ENCODE measurements around the gene SMCP. TPM values are rescaled to one million over a fixed set of nuclear protein-coding genes. Genes with fewer than 3 reads are reported as not detected.
A peak's percentile ranks its signal among the peaks of the same experiment; 100 is the strongest.

Gene SMCP
- total and polyA plus RNA-seq, 2 donors (not counting 1 experiment from before 2014, with no cell fraction given): 0.12 to 0.17 TPM

DNA sequence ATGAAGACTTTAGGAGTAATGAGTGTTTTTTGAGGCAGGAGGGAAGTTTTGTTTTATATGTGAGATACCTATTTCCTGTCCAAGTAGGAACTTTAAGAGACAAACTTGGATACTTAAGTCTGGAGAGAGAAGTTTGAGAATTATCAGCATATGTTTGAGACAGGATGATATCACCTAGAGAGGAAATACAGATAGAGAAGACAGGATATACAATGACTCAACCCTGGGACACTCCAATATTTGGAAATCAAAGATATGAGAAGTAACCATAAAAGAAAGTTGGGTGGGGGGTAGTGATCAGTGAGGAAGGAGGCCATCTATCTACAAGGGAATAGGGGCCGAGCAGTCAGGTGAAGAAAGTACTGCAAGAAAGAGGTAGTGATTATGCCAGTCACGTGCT, 11.8 kb upstream of the SMCP start:
- TF ChIP-seq, protein P1, sequence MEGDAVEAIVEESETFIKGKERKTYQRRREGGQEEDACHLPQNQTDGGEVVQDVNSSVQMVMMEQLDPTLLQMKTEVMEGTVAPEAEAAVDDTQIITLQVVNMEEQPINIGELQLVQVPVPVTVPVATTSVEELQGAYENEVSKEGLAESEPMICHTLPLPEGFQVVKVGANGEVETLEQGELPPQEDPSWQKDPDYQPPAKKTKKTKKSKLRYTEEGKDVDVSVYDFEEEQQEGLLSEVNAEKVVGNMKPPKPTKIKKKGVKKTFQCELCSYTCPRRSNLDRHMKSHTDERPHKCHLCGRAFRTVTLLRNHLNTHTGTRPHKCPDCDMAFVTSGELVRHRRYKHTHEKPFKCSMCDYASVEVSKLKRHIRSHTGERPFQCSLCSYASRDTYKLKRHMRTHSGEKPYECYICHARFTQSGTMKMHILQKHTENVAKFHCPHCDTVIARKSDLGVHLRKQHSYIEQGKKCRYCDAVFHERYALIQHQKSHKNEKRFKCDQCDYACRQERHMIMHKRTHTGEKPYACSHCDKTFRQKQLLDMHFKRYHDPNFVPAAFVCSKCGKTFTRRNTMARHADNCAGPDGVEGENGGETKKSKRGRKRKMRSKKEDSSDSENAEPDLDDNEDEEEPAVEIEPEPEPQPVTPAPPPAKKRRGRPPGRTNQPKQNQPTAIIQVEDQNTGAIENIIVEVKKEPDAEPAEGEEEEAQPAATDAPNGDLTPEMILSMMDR (conservative IDR thresholded peaks at IDR 0.05 in 1 of 2, IDR thresholded peaks at IDR 0.05 in 1 of 2; ENCODE audit: low read depth in 1 of 2, low read length in 2 of 2): no peak
- no peak for TF ChIP-seq EZH2 (IDR thresholded peaks at IDR 0.05; ENCODE audit: low read length, missing control alignments)
- no peak for DNase-seq (ENCODE audit: low read depth in 2 of 2)

DNA sequence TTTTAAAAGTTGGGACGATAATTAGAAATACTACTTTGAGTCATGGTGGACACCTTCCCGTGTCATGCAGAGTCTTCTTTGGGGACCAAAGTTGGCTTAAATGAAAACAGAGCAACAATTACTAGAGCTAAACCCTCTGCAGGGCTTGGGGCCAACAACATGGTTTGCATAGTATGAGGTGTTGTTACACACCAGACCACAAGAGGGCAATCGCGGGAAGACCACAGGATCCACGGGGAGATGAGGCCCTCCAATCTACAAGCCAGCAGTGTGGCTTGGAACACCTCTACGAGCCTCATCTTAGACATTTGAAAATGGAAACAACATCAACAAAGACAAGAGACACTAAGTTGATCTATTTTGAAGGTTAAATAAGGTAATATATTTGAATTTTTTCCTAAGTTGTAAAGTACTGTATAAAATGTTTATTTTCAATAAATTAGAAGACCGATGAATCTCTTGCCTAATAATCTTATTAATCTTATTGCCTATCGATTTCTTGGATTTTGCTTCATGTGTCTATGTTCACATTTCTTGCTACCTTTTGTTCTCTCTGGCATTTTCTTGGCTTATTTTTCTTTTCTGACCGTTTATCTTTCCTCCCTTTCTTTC, 8.2 kb upstream of the SMCP start:
- Histone ChIP-seq H3K9me3 (ENCODE audit: control insufficient read depth, insufficient read depth, low read depth, low read length) (no peaks in the 10 kb centered on the region), H3K27ac (ENCODE audit: insufficient read depth, low read length) (no peak overlapping the region), H3K4me1 (ENCODE audit: control insufficient read depth, extremely low read depth, insufficient read depth, low read length) (peaks cover 2% of the 10 kb centered on the region), H3K4me2 (ENCODE audit: extremely low read depth, insufficient read depth, low read length) (no peak overlapping the region), H3K79me2 (ENCODE audit: control insufficient read depth, insufficient read depth, low read length) (no peaks in the 10 kb centered on the region), H3K27me3 (ENCODE audit: control insufficient read depth, insufficient read depth, low read length) (no peaks in the 10 kb centered on the region), H3K9ac (ENCODE audit: insufficient read depth, low read length) (no peak overlapping the region), H3K36me3 (ENCODE audit: control insufficient read depth, insufficient read depth, low read length) (no peaks in the 10 kb centered on the region), H4K20me1 (ENCODE audit: control insufficient read depth, extremely low read depth, insufficient read depth, low read length) (no peaks in the 10 kb centered on the region), H3K4me3 (replicated peaks in 1 of 4; ENCODE audit: control extremely low read depth in 1 of 4, insufficient read depth in 1 of 4, low read depth in 3 of 4, low read length in 4 of 4) (no peak overlapping the region), H2AFZ (ENCODE audit: low read length) (no peak overlapping the region)
- DNase-seq (ENCODE audit: low read depth in 2 of 2): peak; percentile 45 to 49
- no peak for TF ChIP-seq EZH2 (IDR thresholded peaks at IDR 0.05; ENCODE audit: low read length, missing control alignments)
- TF ChIP-seq, protein P1 (conservative IDR thresholded peaks at IDR 0.05 in 1 of 2, IDR thresholded peaks at IDR 0.05 in 1 of 2; ENCODE audit: low read depth in 1 of 2, low read length in 2 of 2): peak; percentile 67 to 82

More for the DNA sequence above, 11.8 kb upstream of the SMCP start:
- Histone ChIP-seq H3K4me2 (ENCODE audit: extremely low read depth, insufficient read depth, low read length) (no peak overlapping the region), H4K20me1 (ENCODE audit: control insufficient read depth, extremely low read depth, insufficient read depth, low read length) (no peaks in the 10 kb centered on the region), H2AFZ (ENCODE audit: low read length) (no peak overlapping the region), H3K4me1 (ENCODE audit: control insufficient read depth, extremely low read depth, insufficient read depth, low read length) (no peaks in the 10 kb centered on the region), H3K4me3 (replicated peaks in 1 of 4; ENCODE audit: control extremely low read depth in 1 of 4, insufficient read depth in 1 of 4, low read depth in 3 of 4, low read length in 4 of 4) (no peak overlapping the region), H3K27me3 (ENCODE audit: control insufficient read depth, insufficient read depth, low read length) (no peaks in the 10 kb centered on the region), H3K27ac (ENCODE audit: insufficient read depth, low read length) (no peak overlapping the region), H3K79me2 (ENCODE audit: control insufficient read depth, insufficient read depth, low read length) (no peaks in the 10 kb centered on the region), H3K9ac (ENCODE audit: insufficient read depth, low read length) (no peak overlapping the region), H3K36me3 (ENCODE audit: control insufficient read depth, insufficient read depth, low read length) (no peaks in the 10 kb centered on the region), H3K9me3 (ENCODE audit: control insufficient read depth, insufficient read depth, low read depth, low read length) (no peaks in the 10 kb centered on the region)

DNA sequence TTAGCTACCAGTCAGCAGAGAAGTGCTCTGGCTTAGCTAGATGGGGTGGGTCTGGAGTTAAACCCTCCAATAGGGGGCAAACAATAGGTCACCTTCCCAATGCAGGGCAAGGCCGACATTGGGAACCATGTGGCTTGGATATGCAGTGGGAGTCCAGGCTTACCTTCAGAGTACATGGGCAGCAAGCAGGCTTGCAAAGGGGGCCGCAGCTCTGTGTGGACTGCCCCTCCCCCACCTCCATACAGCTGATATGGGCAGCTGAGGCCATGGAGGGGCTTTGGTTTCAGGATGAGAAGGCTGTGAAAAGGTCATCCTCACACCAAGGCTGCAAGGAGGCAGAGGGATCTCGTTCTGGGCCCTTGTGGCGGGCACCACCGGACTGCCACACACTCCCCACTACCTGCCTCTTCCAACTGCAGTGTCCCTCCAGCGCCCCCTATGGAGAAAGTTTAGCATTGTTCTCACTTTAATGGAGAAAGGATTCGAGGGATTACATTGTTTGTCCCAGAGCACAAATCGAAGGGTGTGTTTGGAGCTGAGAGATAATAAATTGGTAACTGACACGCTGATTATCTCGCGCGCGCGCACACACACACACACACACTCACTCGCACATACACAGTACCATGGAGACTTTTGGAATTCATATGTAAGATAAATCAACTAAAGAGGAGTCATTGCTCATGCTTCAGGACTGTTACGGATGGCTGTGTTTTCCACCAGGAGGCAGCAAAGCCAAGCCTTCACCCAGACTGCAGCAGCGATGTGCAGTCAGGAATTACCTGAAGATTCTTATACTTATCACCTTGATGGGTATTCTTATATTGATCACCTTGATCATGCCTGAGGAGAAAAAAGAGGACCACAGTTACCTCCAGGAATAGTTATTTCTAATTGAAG, 7.0 kb upstream of the SMCP start:
- Histone ChIP-seq H3K36me3 (ENCODE audit: control insufficient read depth, insufficient read depth, low read length) (no peaks in the 10 kb centered on the region), H3K9me3 (ENCODE audit: control insufficient read depth, insufficient read depth, low read depth, low read length) (no peaks in the 10 kb centered on the region), H3K4me2 (ENCODE audit: extremely low read depth, insufficient read depth, low read length) (no peak overlapping the region), H3K79me2 (ENCODE audit: control insufficient read depth, insufficient read depth, low read length) (no peaks in the 10 kb centered on the region), H3K9ac (ENCODE audit: insufficient read depth, low read length) (no peak overlapping the region), H3K4me3 (replicated peaks in 1 of 4; ENCODE audit: control extremely low read depth in 1 of 4, insufficient read depth in 1 of 4, low read depth in 3 of 4, low read length in 4 of 4) (no peak overlapping the region), H4K20me1 (ENCODE audit: control insufficient read depth, extremely low read depth, insufficient read depth, low read length) (no peaks in the 10 kb centered on the region), H3K4me1 (ENCODE audit: control insufficient read depth, extremely low read depth, insufficient read depth, low read length) (peaks cover 2% of the 10 kb centered on the region), H3K27me3 (ENCODE audit: control insufficient read depth, insufficient read depth, low read length) (no peaks in the 10 kb centered on the region), H3K27ac (ENCODE audit: insufficient read depth, low read length) (no peak overlapping the region), H2AFZ (ENCODE audit: low read length) (no peak overlapping the region)
- DNase-seq (ENCODE audit: low read depth in 2 of 2): peak; percentile 7 to 10
- TF ChIP-seq, protein P1 (conservative IDR thresholded peaks at IDR 0.05 in 1 of 2, IDR thresholded peaks at IDR 0.05 in 1 of 2; ENCODE audit: low read depth in 1 of 2, low read length in 2 of 2): peak in 1 of 2 donors; percentile 67
- no peak for TF ChIP-seq EZH2 (IDR thresholded peaks at IDR 0.05; ENCODE audit: low read length, missing control alignments)
